K562 (cell line): ENCODE data around the gene TMEM120B. TPM values are rescaled to one million over a fixed set of nuclear protein-coding genes. Genes with fewer than 3 reads are reported as not detected.
A peak's percentile ranks its signal among the peaks of the same experiment; 100 is the strongest.

Experiments
- BRD9 ChIP-seq: fragments of 450-650 bp; IDR thresholded peaks from 2 replicates; pipeline ENCODE4 v1.6.1; 2018; ENCODE audit warnings: low read depth; ENCODE audit not compliant: partially characterized antibody
- CREB1 ChIP-seq, 2 experiments: sonication (generic) in 1 of 2; formaldehyde crosslinking in 1 of 2; IDR thresholded peaks; 2 replicates each; pipeline versions ENCODE4 v1.6.1 to v1.8.0; 2012 to 2022; ENCODE audit warnings: inconsistent platforms in 1 of 2, mild to moderate bottlenecking in 1 of 2, missing genetic modification reagents in 1 of 2, moderate library complexity in 1 of 2
- DPF2 ChIP-seq: fragments of 450-650 bp; IDR thresholded peaks from 2 replicates; pipeline ENCODE4 v1.6.1; 2016
- EWSR1 ChIP-seq: fragments of 450-650 bp; IDR thresholded peaks from 2 replicates; pipeline ENCODE4 v1.6.1; 2018; ENCODE audit warnings: borderline replicate concordance, mild to moderate bottlenecking, low read depth, moderate library complexity; ENCODE audit not compliant: partially characterized antibody
- FOXJ3 ChIP-seq: sonication (generic); formaldehyde crosslinking; IDR thresholded peaks from 2 replicates; pipeline ENCODE4 v1.4.0; 2020; ENCODE audit warnings: mild to moderate bottlenecking, missing genetic modification reagents
- HDAC1 ChIP-seq, 2 experiments: fragments of 450-650 bp; IDR thresholded peaks; 2 replicates each; pipeline ENCODE4 v1.6.1; 2016 to 2017; ENCODE audit warnings: inconsistent platforms in 1 of 2, mild to moderate bottlenecking in 1 of 2, moderate library complexity in 1 of 2
- KLF1 ChIP-seq: fragments of 450-650 bp; IDR thresholded peaks from 2 replicates; pipeline ENCODE4 v1.6.1; 2016; ENCODE audit warnings: missing genetic modification characterization, missing compliant biosample characterization
- MCM2 ChIP-seq: fragments of 450-650 bp; IDR thresholded peaks from 2 replicates; pipeline ENCODE4 v1.6.1; 2017; ENCODE audit warnings: low read depth, mild to moderate bottlenecking
- PCBP1 ChIP-seq: fragments of 200-400 bp; formaldehyde crosslinking; IDR thresholded peaks from 2 replicates; pipeline ENCODE4 v1.6.1; 2018; ENCODE audit warnings: mild to moderate bottlenecking, low read depth, low read length; ENCODE audit not compliant: poor library complexity, severe bottlenecking
- PTRF ChIP-seq: fragments of 450-650 bp; IDR thresholded peaks from 2 replicates; pipeline ENCODE4 v1.6.1; 2016; ENCODE audit warnings: mild to moderate bottlenecking, missing genetic modification characterization, missing compliant biosample characterization
- RBM17 ChIP-seq: fragments of 200-400 bp; formaldehyde crosslinking; IDR thresholded peaks from 2 replicates; pipeline ENCODE4 v1.6.1; 2017; ENCODE audit warnings: low read depth, mild to moderate bottlenecking, low read length, borderline replicate concordance
- SOX6 ChIP-seq: fragments of 450-650 bp; IDR thresholded peaks from 2 replicates; pipeline ENCODE4 v1.6.1; 2014; ENCODE audit warnings: mild to moderate bottlenecking
- SUPT5H ChIP-seq: fragments of 450-650 bp; IDR thresholded peaks from 2 replicates; pipeline ENCODE4 v1.6.1; 2016
- XRCC5 ChIP-seq: fragments of 200-400 bp; formaldehyde crosslinking; IDR thresholded peaks from 2 replicates; pipeline ENCODE4 v1.6.1; 2017; ENCODE audit warnings: low read depth, mild to moderate bottlenecking, low read length
- ZNF766 ChIP-seq: fragments of 200-800 bp; sonication (Bioruptor generic); conservative IDR thresholded peaks from 2 replicates; pipeline ENCODE4 v1.6.1; 2016; ENCODE audit warnings: missing genetic modification characterization, missing compliant biosample characterization
- polyA plus RNA-seq, 8 experiments: library from polyadenylated mRNA; depleted of rRNA in 4 of 8; stranded (reverse) in 5 of 8; unstranded in 3 of 8; fragments of >200 nt; fragmentation: Nextera tagmentation in 2 of 8; fragmentation: Illumina TruSeq in 1 of 8; extraction: Ambion mirVana in 2 of 8; extraction: Trizol in 1 of 8; gene quantifications; 2 replicates each; pipeline versions ENCODE4 v1.2.1 to v1.2.3, GENCODE V29; 2011 to 2014; ENCODE audit warnings: inconsistent platforms in 1 of 8, missing spikeins in 1 of 8
- total RNA-seq, 7 experiments: library from RNA; depleted of rRNA in 6 of 7; stranded (reverse); fragments of >200 nt in 6 of 7; fragmentation: Illumina TruSeq in 2 of 7; extraction: Trizol in 2 of 7; gene quantifications; 2 replicates each; pipeline versions ENCODE4 v1.2.1 to v1.2.3, GENCODE V29; 2011 to 2021; ENCODE audit warnings: low replicate concordance in 1 of 7
- TF ChIP-seq, protein P1 (sequence below), 2 experiments: fragments of 450-650 bp; IDR thresholded peaks; 2 replicates each; pipeline ENCODE4 v1.6.1; 2018; ENCODE audit warnings: mild to moderate bottlenecking in 2 of 2, low read depth in 1 of 2; ENCODE audit not compliant: partially characterized antibody in 2 of 2
- TF ChIP-seq, protein P2 (sequence below), 2 experiments: fragments of 450-650 bp; conservative IDR thresholded peaks; 2 replicates each; pipeline ENCODE4 v1.6.1; 2017; ENCODE audit warnings: mild to moderate bottlenecking in 2 of 2, moderate library complexity in 2 of 2
- TF ChIP-seq, protein P3 (sequence below): sonication (generic); formaldehyde crosslinking; IDR thresholded peaks from 2 replicates; pipeline ENCODE4 v1.8.0; 2022; ENCODE audit warnings: missing genetic modification reagents, mild to moderate bottlenecking, borderline replicate concordance
- TF ChIP-seq, protein P4 (sequence below): sonication (generic); formaldehyde crosslinking; IDR thresholded peaks from 2 replicates; pipeline ENCODE4 v1.9.0; 2022; ENCODE audit warnings: mild to moderate bottlenecking, missing genetic modification reagents

Gene TMEM120B
- total and polyA plus RNA-seq, 9 of the 15 experiments (the other 6 are each of a cell fraction or from before 2014, with no cell fraction given): 1.7 to 18.6 (median 7.4) TPM

GRCh38 chr12:121663610-121663929 is 49.0 kb upstream of the TMEM120B start (continued):
- TF ChIP-seq SUPT5H: no peak; the same call in 1 of the 2 replicates
- 0 out of 2 replicates have a peak, but pooled peaks have one; percentile 6 for TF ChIP-seq ZNF766
- TF ChIP-seq, protein P1, sequence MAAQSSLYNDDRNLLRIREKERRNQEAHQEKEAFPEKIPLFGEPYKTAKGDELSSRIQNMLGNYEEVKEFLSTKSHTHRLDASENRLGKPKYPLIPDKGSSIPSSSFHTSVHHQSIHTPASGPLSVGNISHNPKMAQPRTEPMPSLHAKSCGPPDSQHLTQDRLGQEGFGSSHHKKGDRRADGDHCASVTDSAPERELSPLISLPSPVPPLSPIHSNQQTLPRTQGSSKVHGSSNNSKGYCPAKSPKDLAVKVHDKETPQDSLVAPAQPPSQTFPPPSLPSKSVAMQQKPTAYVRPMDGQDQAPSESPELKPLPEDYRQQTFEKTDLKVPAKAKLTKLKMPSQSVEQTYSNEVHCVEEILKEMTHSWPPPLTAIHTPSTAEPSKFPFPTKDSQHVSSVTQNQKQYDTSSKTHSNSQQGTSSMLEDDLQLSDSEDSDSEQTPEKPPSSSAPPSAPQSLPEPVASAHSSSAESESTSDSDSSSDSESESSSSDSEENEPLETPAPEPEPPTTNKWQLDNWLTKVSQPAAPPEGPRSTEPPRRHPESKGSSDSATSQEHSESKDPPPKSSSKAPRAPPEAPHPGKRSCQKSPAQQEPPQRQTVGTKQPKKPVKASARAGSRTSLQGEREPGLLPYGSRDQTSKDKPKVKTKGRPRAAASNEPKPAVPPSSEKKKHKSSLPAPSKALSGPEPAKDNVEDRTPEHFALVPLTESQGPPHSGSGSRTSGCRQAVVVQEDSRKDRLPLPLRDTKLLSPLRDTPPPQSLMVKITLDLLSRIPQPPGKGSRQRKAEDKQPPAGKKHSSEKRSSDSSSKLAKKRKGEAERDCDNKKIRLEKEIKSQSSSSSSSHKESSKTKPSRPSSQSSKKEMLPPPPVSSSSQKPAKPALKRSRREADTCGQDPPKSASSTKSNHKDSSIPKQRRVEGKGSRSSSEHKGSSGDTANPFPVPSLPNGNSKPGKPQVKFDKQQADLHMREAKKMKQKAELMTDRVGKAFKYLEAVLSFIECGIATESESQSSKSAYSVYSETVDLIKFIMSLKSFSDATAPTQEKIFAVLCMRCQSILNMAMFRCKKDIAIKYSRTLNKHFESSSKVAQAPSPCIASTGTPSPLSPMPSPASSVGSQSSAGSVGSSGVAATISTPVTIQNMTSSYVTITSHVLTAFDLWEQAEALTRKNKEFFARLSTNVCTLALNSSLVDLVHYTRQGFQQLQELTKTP (IDR thresholded peaks at IDR 0.05; ENCODE audit: low read depth in 1 of 2, partially characterized antibody in 2 of 2): no peak
- TF ChIP-seq, protein P2, sequence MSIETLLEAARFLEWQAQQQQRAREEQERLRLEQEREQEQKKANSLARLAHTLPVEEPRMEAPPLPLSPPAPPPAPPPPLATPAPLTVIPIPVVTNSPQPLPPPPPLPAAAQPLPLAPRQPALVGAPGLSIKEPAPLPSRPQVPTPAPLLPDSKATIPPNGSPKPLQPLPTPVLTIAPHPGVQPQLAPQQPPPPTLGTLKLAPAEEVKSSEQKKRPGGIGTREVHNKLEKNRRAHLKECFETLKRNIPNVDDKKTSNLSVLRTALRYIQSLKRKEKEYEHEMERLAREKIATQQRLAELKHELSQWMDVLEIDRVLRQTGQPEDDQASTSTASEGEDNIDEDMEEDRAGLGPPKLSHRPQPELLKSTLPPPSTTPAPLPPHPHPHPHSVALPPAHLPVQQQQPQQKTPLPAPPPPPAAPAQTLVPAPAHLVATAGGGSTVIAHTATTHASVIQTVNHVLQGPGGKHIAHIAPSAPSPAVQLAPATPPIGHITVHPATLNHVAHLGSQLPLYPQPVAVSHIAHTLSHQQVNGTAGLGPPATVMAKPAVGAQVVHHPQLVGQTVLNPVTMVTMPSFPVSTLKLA (conservative IDR thresholded peaks at IDR 0.05): 0 out of 4 replicates have a peak, but pooled peaks of 1 of the 2 experiments have one; percentile 37
- TF ChIP-seq SOX6: no peak
- no peak for TF ChIP-seq EWSR1
- TF ChIP-seq CREB1 (IDR thresholded peaks at IDR 0.05): no peak
- no peak for TF ChIP-seq CREB1 (CRISPR knock-in tag; IDR thresholded peaks at IDR 0.05)
- no peak for TF ChIP-seq HDAC1 (IDR thresholded peaks at IDR 0.05)
- TF ChIP-seq DPF2: peak; percentile 68
- TF ChIP-seq, protein P3, sequence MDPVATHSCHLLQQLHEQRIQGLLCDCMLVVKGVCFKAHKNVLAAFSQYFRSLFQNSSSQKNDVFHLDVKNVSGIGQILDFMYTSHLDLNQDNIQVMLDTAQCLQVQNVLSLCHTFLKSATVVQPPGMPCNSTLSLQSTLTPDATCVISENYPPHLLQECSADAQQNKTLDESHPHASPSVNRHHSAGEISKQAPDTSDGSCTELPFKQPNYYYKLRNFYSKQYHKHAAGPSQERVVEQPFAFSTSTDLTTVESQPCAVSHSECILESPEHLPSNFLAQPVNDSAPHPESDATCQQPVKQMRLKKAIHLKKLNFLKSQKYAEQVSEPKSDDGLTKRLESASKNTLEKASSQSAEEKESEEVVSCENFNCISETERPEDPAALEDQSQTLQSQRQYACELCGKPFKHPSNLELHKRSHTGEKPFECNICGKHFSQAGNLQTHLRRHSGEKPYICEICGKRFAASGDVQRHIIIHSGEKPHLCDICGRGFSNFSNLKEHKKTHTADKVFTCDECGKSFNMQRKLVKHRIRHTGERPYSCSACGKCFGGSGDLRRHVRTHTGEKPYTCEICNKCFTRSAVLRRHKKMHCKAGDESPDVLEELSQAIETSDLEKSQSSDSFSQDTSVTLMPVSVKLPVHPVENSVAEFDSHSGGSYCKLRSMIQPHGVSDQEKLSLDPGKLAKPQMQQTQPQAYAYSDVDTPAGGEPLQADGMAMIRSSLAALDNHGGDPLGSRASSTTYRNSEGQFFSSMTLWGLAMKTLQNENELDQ (CRISPR knock-in tag): no peak
- TF ChIP-seq, protein P4, sequence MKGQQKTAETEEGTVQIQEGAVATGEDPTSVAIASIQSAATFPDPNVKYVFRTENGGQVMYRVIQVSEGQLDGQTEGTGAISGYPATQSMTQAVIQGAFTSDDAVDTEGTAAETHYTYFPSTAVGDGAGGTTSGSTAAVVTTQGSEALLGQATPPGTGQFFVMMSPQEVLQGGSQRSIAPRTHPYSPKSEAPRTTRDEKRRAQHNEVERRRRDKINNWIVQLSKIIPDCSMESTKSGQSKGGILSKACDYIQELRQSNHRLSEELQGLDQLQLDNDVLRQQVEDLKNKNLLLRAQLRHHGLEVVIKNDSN (CRISPR knock-in tag): no peak
- TF ChIP-seq XRCC5: no peak
- TF ChIP-seq RBM17: no peak
- no peak for TF ChIP-seq MCM2
- no peak for TF ChIP-seq KLF1
- peak; percentile 87 for TF ChIP-seq BRD9
- no peak for TF ChIP-seq PTRF (tag)
- no peak for TF ChIP-seq PCBP1
- no peak for TF ChIP-seq FOXJ3 (CRISPR knock-in tag)
